GM23338 (cell line): Measurements from ENCODE around the gene CNR1. TPM values are rescaled to one million over a fixed set of nuclear protein-coding genes. Genes with fewer than 3 reads are reported as not detected.
A peak's percentile ranks its signal among the peaks of the same experiment; 100 is the strongest.

Experiments
- ATAC-seq: fragments of 200-7000 bp; cut with Tn5 transposase; 3 replicates; pipeline ENCODE4 v1.9.1; 2020
- DNase-seq: peaks from one replicate; pipeline ENCODE4 v3.0.0-alpha.2; 2015; ENCODE audit warnings: low spot score
- H2AFZ ChIP-seq: fragments of 200-600 bp; sonication (generic); 2 replicates; pipeline ENCODE4 v1.8.0; 2016; ENCODE audit warnings: antibody characterized with exemption, mild to moderate bottlenecking, moderate library complexity
- H3F3A ChIP-seq: fragments of 200-600 bp; sonication (generic); replicated peaks from 2 replicates; pipeline ENCODE4 v1.8.0; 2017; ENCODE audit warnings: antibody characterized with exemption, mixed run types, low read depth
- H3K27ac ChIP-seq: fragments of 200-600 bp; sonication (generic); 2 replicates; pipeline ENCODE4 v1.6.1; 2016; ENCODE audit warnings: low read depth
- H3K27me3 ChIP-seq: fragments of 200-600 bp; sonication (generic); 2 replicates; pipeline ENCODE4 v1.8.0; 2016; ENCODE audit warnings: mild to moderate bottlenecking, mixed run types, moderate library complexity; ENCODE audit not compliant: insufficient read depth
- H3K36me3 ChIP-seq: fragments of 200-600 bp; sonication (generic); 2 replicates; pipeline ENCODE4 v1.8.0; 2016; ENCODE audit warnings: mild to moderate bottlenecking; ENCODE audit not compliant: insufficient read depth
- H3K4me1 ChIP-seq: fragments of 200-600 bp; sonication (generic); 2 replicates; pipeline ENCODE4 v1.8.0; 2016; ENCODE audit warnings: mild to moderate bottlenecking, moderate library complexity; ENCODE audit not compliant: insufficient read depth
- H3K4me2 ChIP-seq: fragments of 200-600 bp; sonication (generic); 2 replicates; pipeline ENCODE4 v1.7.1; 2017; ENCODE audit warnings: mixed run types
- H3K4me3 ChIP-seq: fragments of 200-600 bp; sonication (generic); 2 replicates; pipeline ENCODE4 v1.6.1; 2016; ENCODE audit warnings: mixed run types
- H3K79me2 ChIP-seq: fragments of 200-600 bp; sonication (generic); replicated peaks from 2 replicates; pipeline ENCODE4 v1.8.0; 2017; ENCODE audit warnings: mild to moderate bottlenecking; ENCODE audit not compliant: insufficient read depth
- H3K9me2 ChIP-seq: fragments of 200-600 bp; sonication (generic); 2 replicates; pipeline ENCODE4 v1.8.0; 2017; ENCODE audit not compliant: insufficient read depth
- H4K20me1 ChIP-seq: fragments of 200-600 bp; sonication (generic); replicated peaks from 2 replicates; pipeline ENCODE4 v1.8.0; 2017; ENCODE audit warnings: mild to moderate bottlenecking; ENCODE audit not compliant: insufficient read depth
- H3K27ac Mint-ChIP-seq: 2 replicates; pipeline ENCODE4 v1.8.0; 2020; ENCODE audit warnings: inconsistent platforms, mild to moderate bottlenecking, moderate library complexity, mixed read lengths
- H3K27me3 Mint-ChIP-seq: 3 replicates; pipeline ENCODE4 v1.8.0; 2022; ENCODE audit warnings: low read depth, mild to moderate bottlenecking, moderate library complexity, mixed read lengths, inconsistent platforms; ENCODE audit not compliant: insufficient read depth, poor library complexity
- H3K36me3 Mint-ChIP-seq: 3 replicates; pipeline ENCODE4 v1.8.0; 2021; ENCODE audit warnings: low read depth, mild to moderate bottlenecking, inconsistent platforms, moderate library complexity, mixed read lengths
- H3K4me1 Mint-ChIP-seq: 3 replicates; pipeline ENCODE4 v1.8.0; 2020; ENCODE audit warnings: mild to moderate bottlenecking, inconsistent platforms, mixed read lengths
- H3K4me3 Mint-ChIP-seq: 3 replicates; pipeline ENCODE4 v1.8.0; 2021; ENCODE audit warnings: moderate library complexity, mild to moderate bottlenecking, inconsistent platforms, mixed read lengths
- H3K9me3 Mint-ChIP-seq: 3 replicates; pipeline ENCODE4 v1.8.0; 2020; ENCODE audit warnings: moderate library complexity, mild to moderate bottlenecking, inconsistent platforms, mixed read lengths
- CREB1 ChIP-seq: fragments of 250-450 bp; sonication (Bioruptor Pico); IDR thresholded peaks from 2 replicates; pipeline ENCODE4 v1.5.0; 2020; ENCODE audit warnings: low read depth, mild to moderate bottlenecking, moderate library complexity
- ETS1 ChIP-seq: IDR thresholded peaks from 2 replicates; pipeline ENCODE4 v1.6.1; 2016; ENCODE audit warnings: antibody characterized with exemption
- EZH2 ChIP-seq: fragments of 200-600 bp; sonication (generic); IDR thresholded peaks from one replicate; pipeline ENCODE4 v1.8.0; 2017; ENCODE audit warnings: antibody characterized with exemption, mild to moderate bottlenecking, low read depth; ENCODE audit not compliant: unreplicated experiment
- JUNB ChIP-seq: IDR thresholded peaks from one replicate; pipeline ENCODE4 v1.6.1; 2016; ENCODE audit warnings: antibody characterized with exemption; ENCODE audit not compliant: unreplicated experiment
- NANOG ChIP-seq: IDR thresholded peaks from 2 replicates; pipeline ENCODE4 v1.6.1; 2016; ENCODE audit warnings: antibody characterized with exemption, borderline replicate concordance
- polyA plus RNA-seq: library from polyadenylated mRNA; unstranded; fragments of >200 nt; fragmentation: Nextera tagmentation; extraction: Ambion mirVana; gene quantifications from 2 replicates; pipeline ENCODE4 v1.2.1, GENCODE V29; 2016
- total RNA-seq: library from RNA; depleted of rRNA; stranded (reverse); fragments of >200 nt; shearing (Covaris generic); gene quantifications from 2 replicates; pipeline ENCODE4 v1.2.3, GENCODE V29; 2014
- TF ChIP-seq, protein P1 (sequence below), 2 experiments: fragments of 200-600 bp in 1 of 2; sonication (generic) in 1 of 2; conservative IDR thresholded peaks; 2 replicates each; pipeline versions ENCODE4 v1.5.1 to v1.6.1; 2016 to 2017; ENCODE audit warnings: antibody characterized with exemption in 2 of 2, low read depth in 2 of 2, mild to moderate bottlenecking in 2 of 2, moderate library complexity in 1 of 2

CNR1 gene
- total and polyA plus RNA-seq, 2 experiments from 2014 or later: 0.71 to 2.6 TPM

- ATAC-seq (no peak), DNase-seq (no peak)
- Mint-ChIP-seq H3K36me3 (no peaks in the 10 kb centered on the region; the same call in 2 of the 3 replicates), H3K4me3 (peak overlapping the region; percentile 36; the same call in 1 of the 3 replicates), H3K27me3 (peaks cover 44% of the 10 kb centered on the region), H3K27ac (no peak overlapping the region), H3K9me3 (no peaks in the 10 kb centered on the region; the same call in 2 of the 3 replicates), H3K4me1 (peaks cover 23% of the 10 kb centered on the region)
- Histone ChIP-seq H3K4me2 (peak overlapping the region; percentile 96; the same call in 1 of the 2 replicates), H3K79me2 (no peaks in the 10 kb centered on the region), H3K4me1 (peaks cover 27% of the 10 kb centered on the region), H3K9me2 (no peaks in the 10 kb centered on the region), H3K36me3 (no peaks in the 10 kb centered on the region), H3F3A (no peaks in the 10 kb centered on the region), H2AFZ (no peak overlapping the region), H3K27ac (no peak overlapping the region), H3K4me3 (peak overlapping the region; percentile 84; the same call in 1 of the 2 replicates), H3K27me3 (peaks cover 45% of the 10 kb centered on the region), H4K20me1 (no peaks in the 10 kb centered on the region)
- TF ChIP-seq JUNB: no peak
- TF ChIP-seq, protein P1, sequence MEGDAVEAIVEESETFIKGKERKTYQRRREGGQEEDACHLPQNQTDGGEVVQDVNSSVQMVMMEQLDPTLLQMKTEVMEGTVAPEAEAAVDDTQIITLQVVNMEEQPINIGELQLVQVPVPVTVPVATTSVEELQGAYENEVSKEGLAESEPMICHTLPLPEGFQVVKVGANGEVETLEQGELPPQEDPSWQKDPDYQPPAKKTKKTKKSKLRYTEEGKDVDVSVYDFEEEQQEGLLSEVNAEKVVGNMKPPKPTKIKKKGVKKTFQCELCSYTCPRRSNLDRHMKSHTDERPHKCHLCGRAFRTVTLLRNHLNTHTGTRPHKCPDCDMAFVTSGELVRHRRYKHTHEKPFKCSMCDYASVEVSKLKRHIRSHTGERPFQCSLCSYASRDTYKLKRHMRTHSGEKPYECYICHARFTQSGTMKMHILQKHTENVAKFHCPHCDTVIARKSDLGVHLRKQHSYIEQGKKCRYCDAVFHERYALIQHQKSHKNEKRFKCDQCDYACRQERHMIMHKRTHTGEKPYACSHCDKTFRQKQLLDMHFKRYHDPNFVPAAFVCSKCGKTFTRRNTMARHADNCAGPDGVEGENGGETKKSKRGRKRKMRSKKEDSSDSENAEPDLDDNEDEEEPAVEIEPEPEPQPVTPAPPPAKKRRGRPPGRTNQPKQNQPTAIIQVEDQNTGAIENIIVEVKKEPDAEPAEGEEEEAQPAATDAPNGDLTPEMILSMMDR (conservative IDR thresholded peaks at IDR 0.05; ENCODE audit: low read depth in 2 of 2): peak in 1 of 2 experiments; percentile 46; a peak in 2 of 4 replicates
- no peak for TF ChIP-seq CREB1 (CRISPR knock-in tag)
Measured at GRCh38 chr6:88168362-88168761, 2.2 kb upstream of the CNR1 start.

- Mint-ChIP-seq H3K27me3 (peaks cover 44% of the 10 kb centered on the region), H3K36me3 (no peaks in the 10 kb centered on the region; the same call in 2 of the 3 replicates), H3K27ac (no peak overlapping the region), H3K4me3 (peak overlapping the region; percentile 71), H3K9me3 (no peaks in the 10 kb centered on the region; the same call in 2 of the 3 replicates), H3K4me1 (peaks cover 16% of the 10 kb centered on the region)
- Histone ChIP-seq H3F3A (no peaks in the 10 kb centered on the region), H3K27ac (no peak overlapping the region), H3K36me3 (no peaks in the 10 kb centered on the region), H3K4me2 (peak overlapping the region; percentile 96), H3K27me3 (peaks cover 45% of the 10 kb centered on the region), H2AFZ (peak overlapping the region; percentile 94), H3K4me3 (peak overlapping the region; percentile 84), H3K9me2 (no peaks in the 10 kb centered on the region), H3K79me2 (no peaks in the 10 kb centered on the region), H4K20me1 (no peaks in the 10 kb centered on the region), H3K4me1 (peaks cover 21% of the 10 kb centered on the region)
- ATAC-seq (peak; percentile 10), DNase-seq (peak; percentile 39)
- no peak for TF ChIP-seq NANOG
- TF ChIP-seq CREB1 (CRISPR knock-in tag): peak; percentile 50; the same call in 1 of the 2 replicates
- TF ChIP-seq ETS1: no peak
- TF ChIP-seq EZH2: peak; percentile 59
Measured at GRCh38 chr6:88167352-88167937, 1.3 kb upstream of the CNR1 start.
